Activated CD8-positive, alpha-beta memory T cell treated with anti-CD3 and anti-CD28 coated beads for 1 hour (primary cell): Measurements from ENCODE around the gene CELF4.

Experiments
- DNase-seq, 2 donors: peaks; one replicate each; pipeline ENCODE4 v3.0.0-alpha.2; 2020; ENCODE audit warnings: low read depth in 1 of 2; ENCODE audit errors: extremely low read depth in 1 of 2

Gene CELF4

GRCh38 chr18:37548679-37549289 is 16.8 kb downstream of the CELF4 start:
- DNase-seq: no peak

- DNase-seq: no peak
Measured at GRCh38 chr18:37547196-37547827, 18.3 kb downstream of the CELF4 start.

GRCh38 chr18:37546651-37547050 is 18.9 kb downstream of the CELF4 start:
- DNase-seq: no peak

- no peak for DNase-seq
Measured at GRCh38 chr18:37546272-37546537, 19.4 kb downstream of the CELF4 start.

- no peak for DNase-seq
Measured at GRCh38 chr18:37545461-37546271, 19.9 kb downstream of the CELF4 start.

- no peak for DNase-seq
Measured at GRCh38 chr18:37544713-37545112, 20.9 kb downstream of the CELF4 start.

DNA sequence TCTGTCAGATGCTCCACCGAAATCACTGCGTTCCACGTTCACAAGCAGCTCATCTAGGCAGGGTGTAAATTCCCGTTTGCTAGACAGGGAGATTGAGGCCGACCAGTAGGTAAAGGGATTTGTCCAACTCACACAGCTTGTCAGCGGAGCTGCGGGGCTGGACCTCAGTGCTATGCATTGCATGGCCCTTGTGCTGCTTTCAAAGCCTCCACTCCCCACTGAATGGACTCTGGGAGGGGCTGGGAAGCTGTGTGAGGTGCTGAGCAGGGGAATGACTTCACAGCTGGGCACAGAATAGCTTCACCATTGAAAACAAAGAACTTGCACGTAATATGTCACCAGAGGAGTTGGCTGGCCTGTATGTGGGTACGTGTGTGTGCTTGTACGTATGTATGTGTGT is 21.4 kb downstream of the CELF4 start:
- DNase-seq: no peak

GRCh38 chr18:37543321-37543720 is 22.3 kb downstream of the CELF4 start:
- DNase-seq: no peak

DNA sequence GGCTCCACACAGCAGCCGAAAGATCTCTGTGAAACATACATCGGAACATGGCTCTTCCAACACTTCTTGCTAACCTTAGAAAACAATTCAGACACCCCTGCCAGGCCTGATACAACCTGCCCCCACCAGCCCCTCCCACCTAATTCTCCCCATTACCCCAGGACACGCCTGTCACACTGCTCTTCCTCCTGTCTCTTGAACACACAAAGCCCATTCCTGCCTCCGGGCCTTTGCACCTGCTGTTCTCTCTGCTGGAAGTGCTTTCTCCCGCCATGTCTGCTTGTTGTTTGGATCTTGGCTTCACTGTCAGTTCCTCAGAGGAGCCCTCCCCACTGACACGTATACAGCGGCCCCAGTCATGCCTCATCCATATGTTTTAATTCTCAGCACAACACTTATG is 24.1 kb downstream of the CELF4 start:
- DNase-seq: no peak

- no peak for DNase-seq
Measured at GRCh38 chr18:37540424-37541138, 25.0 kb downstream of the CELF4 start.

GRCh38 chr18:37539236-37539635 is 26.4 kb downstream of the CELF4 start:
- DNase-seq: no peak

- DNase-seq: no peak
Measured at GRCh38 chr18:37538526-37539205, 26.9 kb downstream of the CELF4 start.

- DNase-seq: peak in 1 of 2 donors; percentile 5
Measured at GRCh38 chr18:37537868-37538525, 27.6 kb downstream of the CELF4 start.

GRCh38 chr18:37536656-37537055 is 28.9 kb downstream of the CELF4 start:
- DNase-seq: no peak

DNA sequence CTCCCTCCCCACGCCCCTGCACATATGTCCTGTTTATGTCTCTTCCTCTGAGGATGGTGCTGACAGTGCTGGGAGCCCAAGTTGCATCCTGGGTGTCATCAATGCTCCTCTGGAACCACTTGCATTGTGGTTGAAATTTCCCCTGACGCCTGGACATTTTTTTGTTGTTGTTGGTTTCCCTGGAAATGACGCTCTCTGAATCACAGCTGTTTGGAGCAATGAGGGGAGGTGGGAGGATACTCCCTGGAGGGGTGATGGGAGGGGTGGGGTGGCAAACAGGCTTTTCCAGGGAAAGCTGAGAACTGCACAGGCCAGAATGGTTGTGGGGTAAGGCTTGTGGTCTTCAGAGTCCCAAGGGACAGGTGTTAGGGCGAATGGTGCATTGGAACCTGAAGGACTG is 29.6 kb downstream of the CELF4 start:
- DNase-seq: no peak

DNA sequence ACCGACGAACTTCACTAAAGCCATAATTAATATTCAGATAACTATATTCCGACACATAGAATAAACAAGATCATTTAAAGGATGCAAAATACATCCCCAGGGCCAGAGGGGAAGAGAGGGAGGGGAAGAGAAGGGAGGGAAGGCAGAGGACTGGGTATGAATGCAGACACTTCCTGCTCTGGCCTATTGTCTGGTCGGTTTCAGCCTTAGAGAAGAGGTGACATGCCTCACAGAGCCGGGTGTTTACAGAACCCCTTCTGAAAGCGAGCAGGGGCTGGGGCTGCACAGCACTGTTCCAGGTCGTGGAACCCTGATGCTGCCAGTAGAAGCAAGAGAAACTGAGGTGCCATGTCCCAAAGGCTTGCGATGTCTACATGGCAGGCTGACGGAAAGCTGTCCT is 31.0 kb downstream of the CELF4 start:
- DNase-seq: no peak

- DNase-seq: no peak
Measured at GRCh38 chr18:37533647-37534584, 31.7 kb downstream of the CELF4 start.

DNA sequence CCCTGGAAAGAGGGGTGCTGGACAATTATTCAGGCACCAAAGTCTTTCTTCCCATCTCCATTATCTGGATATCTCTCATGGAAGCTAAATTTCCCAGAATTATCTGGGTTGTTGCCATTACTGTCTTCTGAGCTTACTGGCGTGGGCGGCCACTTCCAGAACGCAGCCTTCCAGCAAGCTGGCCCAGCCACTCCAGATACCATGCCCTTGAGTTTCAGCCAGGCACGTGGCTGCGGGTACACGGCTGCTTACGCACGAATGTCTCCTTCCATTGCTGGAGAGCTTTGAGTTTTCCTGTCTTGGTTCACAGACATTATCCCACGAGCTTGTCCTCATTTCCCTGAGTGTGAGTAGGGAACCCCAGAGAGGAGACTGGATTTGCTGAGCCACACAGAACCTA is 32.7 kb downstream of the CELF4 start:
- no peak for DNase-seq

- no peak for DNase-seq
Measured at GRCh38 chr18:37529863-37530262, 35.7 kb downstream of the CELF4 start.

DNA sequence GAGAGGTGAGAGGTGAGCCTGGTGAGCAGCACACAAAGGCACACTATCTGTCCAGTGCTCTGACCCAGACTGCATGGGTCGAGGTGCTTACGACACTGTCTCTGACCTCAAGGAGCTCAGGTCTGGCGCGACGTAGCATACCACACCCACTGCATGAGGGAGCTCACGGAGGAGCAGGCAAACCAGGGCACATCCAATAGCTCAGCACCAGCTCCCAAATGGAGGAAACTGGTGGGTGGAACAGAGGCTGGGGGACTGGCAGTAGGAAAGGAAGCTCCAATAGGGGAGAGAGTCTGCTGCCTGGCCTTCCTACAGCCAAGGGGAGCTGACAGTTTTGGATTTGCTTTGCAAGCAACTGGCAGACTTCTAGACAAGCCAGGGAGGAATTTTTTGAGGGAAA is 36.3 kb downstream of the CELF4 start:
- DNase-seq: no peak
